Erythroblast (primary cell): Measurements from ENCODE around the gene MTX1.
"Not testable (repeated sequence)": the region's sequence is repeated elsewhere in the genome, so short reads cannot be mapped to it uniquely, and the experiment has no call there.

Experiments used
- DNase-seq, 2 experiments: peaks; one replicate each; lab custom pipeline; 2025; lab: John Stamatoyannopoulos, UW
- GATA1 ChIP-seq: IDR thresholded peaks from 2 replicates; pipeline ENCODE4 v1.6.1; 2011; ENCODE audit warnings: low read depth, mild to moderate bottlenecking, control low read depth, low read length, moderate library complexity
- POLR2A ChIP-seq: IDR thresholded peaks from 2 replicates; pipeline ENCODE4 v1.6.1; 2011; ENCODE audit warnings: mild to moderate bottlenecking, low read length

The MTX1 gene

DNA sequence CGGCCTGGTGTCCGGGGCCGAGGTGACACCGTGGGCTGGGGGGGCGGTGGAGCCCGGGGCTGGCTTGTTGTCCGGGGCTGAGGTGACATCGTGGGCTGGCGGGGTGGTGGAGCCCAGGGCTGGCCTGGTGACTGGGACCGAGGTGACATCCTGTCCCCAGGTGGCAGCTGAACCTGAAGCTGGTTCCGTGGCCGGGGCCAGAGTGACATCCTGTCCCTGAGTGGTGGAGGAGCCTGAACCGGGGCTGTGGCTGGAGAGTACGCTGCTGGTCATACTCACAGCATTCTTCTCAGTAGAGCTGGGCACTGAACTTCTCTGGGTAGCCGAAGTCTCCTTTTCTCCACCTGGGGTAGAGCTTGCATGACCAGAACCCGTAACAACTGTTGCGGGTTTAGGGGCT is 16.6 kb upstream of the MTX1 start:
- no peak for DNase-seq
- TF ChIP-seq GATA1 = no peak
- no peak for TF ChIP-seq POLR2A

DNA sequence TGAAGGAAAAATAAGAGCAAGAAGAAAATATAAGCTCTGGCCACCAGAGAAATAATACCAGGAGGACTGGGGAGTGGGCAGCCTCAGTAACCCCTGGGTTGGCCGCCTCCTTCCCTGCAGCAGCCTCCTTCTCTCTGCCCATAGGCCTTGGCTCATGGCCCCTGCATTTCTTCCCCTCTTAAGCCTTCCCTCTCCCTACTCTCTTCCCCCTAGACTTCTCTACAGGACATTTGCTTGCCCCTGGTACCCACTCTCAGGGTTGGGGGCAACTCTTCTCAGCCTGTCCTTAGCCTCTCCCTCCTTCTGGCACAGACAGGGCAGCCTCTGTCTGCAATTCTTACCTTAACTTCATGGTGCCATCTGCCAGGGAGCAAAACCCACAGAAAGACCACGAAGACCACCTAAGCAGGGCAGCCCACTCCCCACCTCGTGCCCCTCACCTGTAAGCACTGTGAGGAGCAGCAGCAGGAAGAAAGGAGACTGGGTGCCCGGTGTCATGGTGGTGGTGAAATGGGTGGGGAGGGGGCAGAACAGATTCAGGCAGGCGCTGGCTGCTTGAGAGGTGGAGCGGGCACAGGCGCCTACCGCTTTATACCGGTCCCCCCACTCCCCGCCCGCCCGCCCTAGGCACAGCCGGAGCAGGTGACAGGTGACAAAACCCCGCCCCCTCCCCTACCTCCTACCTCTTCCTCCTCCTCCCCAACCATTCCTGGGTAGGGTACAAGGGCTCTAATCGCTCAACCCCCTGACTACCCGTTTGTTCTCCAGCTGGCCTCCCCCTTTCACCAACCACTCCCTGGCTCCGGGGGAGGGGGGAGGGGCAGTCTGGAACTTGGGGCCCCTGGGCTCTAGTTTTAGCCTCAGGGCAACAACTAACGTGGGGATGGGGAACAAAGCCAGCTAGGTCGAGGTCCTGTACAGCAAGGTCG is 15.9 kb upstream of the MTX1 start:
- peak; percentile 80 to 81 for DNase-seq

DNA sequence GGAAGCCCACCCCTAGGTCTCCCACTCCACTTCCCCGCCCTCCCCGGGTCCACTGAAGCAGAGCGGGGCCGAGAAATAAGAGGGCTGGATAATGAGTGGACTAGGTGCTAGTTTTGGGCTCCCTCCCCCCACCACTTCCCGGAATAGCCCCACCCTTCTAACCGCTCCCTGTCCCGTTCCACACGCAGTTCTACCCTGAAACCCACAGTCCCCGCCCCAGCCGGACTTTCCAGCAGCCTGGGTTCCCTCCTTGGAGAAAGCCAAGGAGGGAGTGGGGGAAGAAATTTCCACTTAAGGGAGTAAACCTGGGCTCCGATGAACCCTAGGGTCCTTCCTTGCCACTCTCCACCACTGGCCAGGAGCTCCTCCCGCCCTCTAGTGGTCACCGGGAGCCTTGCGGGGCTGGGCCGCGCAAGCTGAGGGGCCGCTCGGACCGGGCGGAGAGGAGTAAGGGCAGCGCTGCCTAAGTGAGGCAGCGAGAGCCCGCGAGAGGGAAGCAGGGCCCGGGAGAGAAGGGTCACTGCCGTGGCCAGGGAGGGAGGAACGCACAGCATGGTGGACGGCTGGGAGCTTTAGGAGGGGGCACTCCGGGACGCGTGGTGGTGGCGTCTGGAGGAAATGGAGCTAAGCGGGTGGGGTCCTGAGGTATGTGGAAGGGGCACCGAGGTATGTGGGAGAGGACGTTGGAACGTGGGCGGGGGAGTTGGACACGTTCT is 15.1 kb upstream of the MTX1 start:
- TF ChIP-seq GATA1 = no peak
- TF ChIP-seq POLR2A = peak; percentile 72

More for the DNA sequence above, 15.9 kb upstream of the MTX1 start:
- TF ChIP-seq GATA1 (no peak), POLR2A (no peak)

DNA sequence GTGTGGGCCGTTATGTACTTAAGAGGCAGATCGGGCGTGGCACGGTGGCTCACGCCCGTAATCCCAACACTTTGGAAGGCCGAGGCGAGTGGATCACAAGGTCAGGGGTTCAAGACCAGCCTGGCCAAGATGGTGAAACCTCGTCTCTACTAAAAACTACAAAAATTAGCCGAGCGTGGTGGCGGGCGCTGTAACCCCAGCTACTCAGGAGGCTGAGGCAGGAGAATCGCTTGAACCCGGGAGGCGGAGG is 14.6 kb upstream of the MTX1 start:
- not testable (repeated sequence) for DNase-seq

More for the DNA sequence above, 15.1 kb upstream of the MTX1 start:
- peak; percentile 91 to 93 for DNase-seq

DNA sequence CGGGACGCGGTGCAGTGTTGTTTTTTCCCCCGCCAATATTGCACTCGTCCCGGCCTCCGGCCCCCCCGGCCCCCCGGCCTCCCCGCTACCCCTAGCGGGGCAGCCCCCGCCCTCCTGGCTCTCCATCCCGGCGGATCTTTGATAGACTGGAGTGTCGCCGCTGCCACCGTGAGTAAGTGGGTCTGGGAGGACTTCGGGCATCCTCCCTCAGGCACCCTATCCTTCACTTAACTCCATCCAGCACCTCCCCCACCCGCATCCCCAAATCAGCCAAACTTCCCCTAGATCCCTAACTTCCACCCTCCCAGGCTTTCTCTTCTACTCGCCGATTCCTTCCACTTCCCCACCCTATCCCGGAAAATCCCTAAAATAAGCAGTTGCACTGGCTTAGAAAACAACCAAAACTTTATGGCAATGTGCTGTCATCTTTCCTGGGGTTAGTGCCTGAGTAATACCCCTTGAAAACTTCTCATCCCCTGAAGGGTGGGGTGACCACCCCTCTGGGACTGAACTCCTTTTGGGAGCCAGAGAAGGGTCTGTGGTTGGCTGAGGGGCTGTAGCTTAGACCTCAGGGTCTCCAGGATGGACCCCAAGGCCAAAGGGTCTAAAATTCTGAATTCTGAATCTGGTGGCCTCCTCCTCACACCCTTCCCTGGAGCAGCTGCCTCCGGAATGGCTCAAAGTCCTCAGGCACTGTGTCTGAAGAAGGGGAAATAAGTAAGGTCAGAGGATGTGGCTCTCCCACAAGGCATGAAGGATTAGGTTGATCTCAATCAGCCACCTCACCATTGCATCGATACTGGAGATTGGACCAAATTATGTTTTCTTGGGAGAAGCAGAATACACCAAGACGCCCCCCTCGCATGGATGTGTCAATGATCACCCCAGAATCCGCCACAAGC is 13.0 kb upstream of the MTX1 start:
- TF ChIP-seq GATA1 (no peak), POLR2A (no peak)
- DNase-seq = no peak

DNA sequence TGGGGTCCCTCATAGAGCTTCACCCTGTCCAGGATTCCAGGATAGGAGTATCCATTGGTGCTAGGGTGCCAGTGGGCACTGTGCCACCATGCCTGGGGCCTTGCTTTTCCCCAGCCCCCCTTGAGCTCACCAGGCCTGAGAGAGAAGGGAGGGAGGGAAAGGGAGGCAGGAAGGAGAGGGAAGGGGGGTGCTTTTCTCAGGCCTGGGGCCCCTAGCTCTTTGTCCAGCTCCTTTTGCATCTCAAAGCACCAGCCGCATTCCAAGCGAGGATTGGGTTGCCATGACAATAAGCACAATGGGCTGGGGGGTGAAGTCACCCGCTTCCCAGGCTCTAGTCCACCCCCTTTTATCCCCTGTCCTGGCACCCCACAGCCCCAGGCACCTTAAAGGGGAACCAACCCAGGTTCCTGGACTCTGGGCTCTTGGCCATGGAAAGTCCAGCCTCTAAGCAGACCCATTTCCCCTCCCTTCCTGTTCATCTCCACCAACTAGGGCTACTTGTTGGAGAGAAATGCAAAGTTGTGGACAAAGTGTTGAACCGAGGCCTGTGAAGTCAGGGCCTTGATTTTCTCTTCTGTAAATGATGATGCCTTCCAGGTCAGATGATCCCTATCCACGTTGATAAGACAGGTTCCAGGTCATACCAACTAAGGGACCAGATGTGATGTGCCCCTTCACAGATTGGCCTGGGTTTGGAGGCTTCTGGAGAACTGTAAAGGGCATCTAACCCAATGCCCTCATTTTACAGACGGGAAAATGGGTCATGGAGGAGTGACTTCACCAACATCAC is 12.2 kb upstream of the MTX1 start:
- TF ChIP-seq GATA1 = no peak
- TF ChIP-seq POLR2A = no peak
- no peak for DNase-seq

DNA sequence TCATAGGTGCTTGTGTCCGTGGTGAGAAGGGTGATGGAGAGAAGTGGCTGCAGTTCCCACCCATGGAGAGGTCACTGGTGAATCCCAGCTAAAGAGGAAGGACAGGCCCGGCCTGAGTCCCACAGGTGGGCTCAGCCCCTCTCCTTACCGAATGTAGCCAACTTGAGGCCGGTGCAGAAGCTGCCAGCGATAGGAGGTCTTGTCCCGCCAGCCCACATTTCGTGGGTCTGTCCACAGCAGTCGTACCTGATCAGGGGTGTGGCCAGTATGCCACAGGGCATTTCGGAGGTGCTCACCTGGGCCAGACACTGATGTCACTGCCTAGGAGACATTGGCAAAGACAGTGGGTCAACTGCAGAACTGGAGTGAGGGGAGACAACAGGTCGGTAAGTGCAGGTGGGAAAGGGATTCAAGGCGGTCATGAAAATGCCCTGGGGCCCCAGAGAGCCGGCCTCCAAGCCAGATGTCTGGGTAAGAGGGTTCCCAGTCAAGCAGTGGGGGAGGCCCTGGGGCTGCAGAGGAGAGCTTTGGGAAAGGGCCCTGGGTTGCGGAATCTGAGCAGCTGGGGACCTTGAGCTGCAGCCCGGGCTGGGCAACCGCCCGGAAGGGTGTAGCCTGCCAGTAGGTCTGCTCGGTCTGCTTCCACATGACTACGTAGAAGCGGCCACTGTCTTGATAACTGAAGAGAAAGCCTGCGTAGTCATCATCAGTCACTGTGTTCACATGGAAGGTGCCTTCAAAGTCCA is 11.4 kb upstream of the MTX1 start:
- DNase-seq = no peak
- TF ChIP-seq GATA1 = no peak
- no peak for TF ChIP-seq POLR2A

DNA sequence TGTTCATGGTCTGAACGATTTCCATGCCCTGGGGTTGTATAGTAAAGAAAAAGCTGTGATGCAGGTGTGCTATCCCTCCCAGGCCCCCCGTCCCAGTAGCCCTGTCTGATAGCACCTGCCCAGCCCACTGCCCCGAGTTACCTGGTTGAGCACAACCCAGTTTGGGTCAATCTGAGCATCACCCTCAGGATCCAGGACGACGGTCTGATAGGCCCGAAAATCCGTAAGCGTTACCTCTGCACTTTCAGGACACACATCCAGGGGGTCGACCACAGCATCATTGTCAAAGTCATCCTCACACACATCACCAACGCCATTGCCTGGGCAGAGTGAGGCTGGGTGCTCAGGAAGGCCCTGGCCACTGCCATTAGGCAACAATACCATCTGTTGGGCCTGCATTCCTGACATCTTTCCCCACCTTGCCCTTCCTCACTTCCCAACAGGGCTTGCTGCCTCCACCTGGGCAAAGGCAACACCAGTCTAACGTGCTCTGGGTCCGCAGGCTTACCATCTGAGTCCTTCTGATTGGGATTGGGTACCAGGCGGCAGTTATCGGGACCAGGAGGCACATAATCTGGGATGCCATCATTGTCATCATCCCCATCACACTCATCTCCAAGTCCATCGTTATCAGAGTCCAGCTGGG is 10.5 kb upstream of the MTX1 start:
- no peak for DNase-seq
- TF ChIP-seq POLR2A = no peak
- TF ChIP-seq GATA1 = no peak

DNA sequence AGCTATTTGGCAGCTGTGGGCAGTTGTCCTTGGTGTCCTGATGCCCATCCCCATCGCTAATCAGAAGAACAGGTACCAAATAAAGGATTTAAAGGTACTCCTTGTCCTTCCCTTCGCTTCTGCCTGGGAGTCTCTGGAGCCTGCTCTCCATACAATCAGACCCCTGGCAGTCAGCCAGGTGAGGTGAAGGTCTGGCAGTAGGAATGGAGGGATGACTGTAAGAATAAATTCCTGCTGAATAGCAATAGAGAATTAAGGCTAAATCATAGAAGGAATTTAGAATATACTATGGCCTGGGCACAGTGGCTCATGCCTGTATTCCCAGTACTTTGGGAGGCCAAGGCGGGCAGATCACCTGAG is 10.0 kb upstream of the MTX1 start:
- TF ChIP-seq GATA1 = no peak
- TF ChIP-seq POLR2A = no peak
- DNase-seq = no peak

DNA sequence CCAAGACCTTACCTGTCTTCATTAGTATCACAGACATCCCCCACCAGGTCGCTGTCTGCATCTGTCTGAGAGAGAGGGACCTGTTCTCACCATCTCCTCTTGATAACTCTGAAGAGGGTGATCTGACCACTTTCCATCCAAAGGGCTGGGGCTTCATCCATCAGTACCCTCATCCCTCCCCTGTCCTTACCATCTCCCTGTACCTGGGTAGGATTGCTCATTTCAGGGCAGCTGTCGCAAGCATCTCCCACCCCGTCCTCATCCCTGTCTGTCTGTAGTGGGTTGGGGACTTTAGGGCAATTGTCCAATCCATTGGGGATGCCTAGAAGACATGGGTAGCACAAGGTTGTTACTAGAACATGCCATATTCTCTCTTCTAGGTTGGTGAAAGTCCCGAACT is 8.7 kb upstream of the MTX1 start:
- DNase-seq = no peak
- TF ChIP-seq POLR2A (peak; percentile 38), GATA1 (no peak)

DNA sequence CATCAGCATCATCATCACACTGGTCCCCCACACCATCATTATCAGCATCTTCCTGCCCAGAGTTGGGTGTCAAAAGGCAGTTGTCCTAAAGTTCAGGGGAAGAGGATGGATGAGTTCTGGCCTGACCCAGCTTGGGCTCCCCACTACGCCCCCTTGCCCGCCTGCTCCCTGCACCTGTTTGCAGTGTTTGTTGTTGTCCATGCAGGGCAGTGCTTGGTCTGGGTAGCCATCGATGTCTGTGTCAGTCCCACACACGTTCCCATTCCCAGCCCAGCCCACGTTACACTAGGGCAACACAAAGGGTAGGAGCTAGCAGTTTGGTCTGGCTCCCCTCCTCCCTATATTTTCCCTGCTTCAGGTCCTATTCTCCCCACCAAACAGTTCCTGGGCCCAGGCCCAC is 7.6 kb upstream of the MTX1 start:
- TF ChIP-seq GATA1 = no peak
- TF ChIP-seq POLR2A = no peak
- no peak for DNase-seq

DNA sequence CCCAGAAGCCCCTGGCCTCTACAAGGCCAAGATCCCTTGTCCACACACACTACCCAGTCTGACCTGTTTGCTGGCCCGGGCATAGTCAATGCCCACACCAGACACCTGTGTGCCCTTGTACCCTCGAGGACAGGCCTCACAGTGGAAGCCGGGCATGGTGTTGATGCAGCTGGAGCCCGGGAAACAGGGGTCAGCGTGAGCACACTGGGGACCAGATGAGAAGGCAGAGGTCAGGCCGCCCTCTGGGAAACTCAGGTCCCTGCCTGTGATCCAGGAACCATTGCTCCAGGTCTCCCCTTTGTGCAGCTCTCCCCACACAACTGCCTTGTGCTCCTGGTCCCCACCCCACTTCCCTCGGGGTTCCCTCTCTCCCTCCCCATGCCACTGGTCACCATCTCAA is 6.3 kb upstream of the MTX1 start:
- no peak for DNase-seq
- no peak for TF ChIP-seq GATA1
- TF ChIP-seq POLR2A = no peak
